ENCODE data around the gene IFITM2. TPM values are rescaled to one million over a fixed set of nuclear protein-coding genes. Genes with fewer than 3 reads are reported as not detected.
A peak's percentile ranks its signal among the peaks of the same experiment; 100 is the strongest.

Gene IFITM2
- total and polyA plus RNA-seq, 2 of the 13 experiments (the other 11 are each of a cell fraction or from before 2014, with no cell fraction given): 13.8 to 267 TPM

GRCh38 chr11:324156-324555, 16.5 kb downstream of the IFITM2 start:
- DNase-seq (ENCODE audit: low spot score) (no peak), ATAC-seq (no peak), FAIRE-seq (no peak)
- Histone ChIP-seq H3K9ac (ENCODE audit: insufficient read depth, low read depth, low read length) (peak overlapping the region; percentile 20; the same call in 1 of the 2 replicates), H3K36me3 (replicated peaks in 1 of 2; ENCODE audit: control insufficient read depth in 1 of 2, insufficient read depth in 2 of 2, low read length in 2 of 2) (no peaks in the 10 kb centered on the region), H2AFZ (ENCODE audit: low read length) (peak overlapping the region; percentile 1), H3K79me2 (ENCODE audit: insufficient read depth, low read length) (peaks cover 10% of the 10 kb centered on the region), H3K4me1 (ENCODE audit: insufficient read depth, low read length) (peaks cover 61% of the 10 kb centered on the region), H3K27me3 (ENCODE audit: control insufficient read depth in 1 of 2, insufficient read depth in 2 of 2, low read length in 2 of 2) (no peaks in the 10 kb centered on the region), H3K9me3 (ENCODE audit: low read length) (no peaks in the 10 kb centered on the region), H4K20me1 (ENCODE audit: insufficient read depth, low read length) (no peaks in the 10 kb centered on the region), H3K4me2 (ENCODE audit: low read depth, low read length) (peak overlapping the region; percentile 69), H3K27ac (ENCODE audit: extremely low read length, insufficient read depth, low read length) (no peak overlapping the region), H3K4me3 (replicated peaks in 1 of 3; ENCODE audit: insufficient read depth in 1 of 3, low read depth in 2 of 3, low read length in 3 of 3) (peak overlapping the region; percentile 7 to 50 (median 36); a peak in 5 of 6 replicates)
- TF ChIP-seq ZNF224 (CRISPR knock-in tag; IDR thresholded peaks at IDR 0.05) (no peak), ZNF724P (CRISPR knock-in tag; IDR thresholded peaks at IDR 0.05; ENCODE audit: borderline replicate concordance) (no peak), ZNF674 (CRISPR knock-in tag; IDR thresholded peaks at IDR 0.05; ENCODE audit: low read depth) (no peak), NFYB (CRISPR knock-in tag; IDR thresholded peaks at IDR 0.05) (no peak), HOXA7 (CRISPR knock-in tag; IDR thresholded peaks at IDR 0.05) (no peak), ZBTB43 (CRISPR knock-in tag; conservative IDR thresholded peaks at IDR 0.05) (no peak), ZNF792 (CRISPR knock-in tag; IDR thresholded peaks at IDR 0.05) (no peak), RFXANK (CRISPR knock-in tag; IDR thresholded peaks at IDR 0.05) (no peak), PRPF4 (IDR thresholded peaks at IDR 0.05; ENCODE audit: low read depth, low read length, poor library complexity, severe bottlenecking) (no peak), ZNF430 (CRISPR knock-in tag; IDR thresholded peaks at IDR 0.05) (no peak), LRRFIP1 (CRISPR knock-in tag; conservative IDR thresholded peaks at IDR 0.05) (no peak), ZNF317 (CRISPR knock-in tag; IDR thresholded peaks at IDR 0.05) (no peak), NR2C2 (CRISPR knock-in tag; IDR thresholded peaks at IDR 0.05; ENCODE audit: borderline replicate concordance) (no peak), CBX1 (IDR thresholded peaks at IDR 0.05; ENCODE audit: low read depth) (no peak), ZNF260 (CRISPR knock-in tag; IDR thresholded peaks at IDR 0.05; ENCODE audit: borderline replicate concordance, low read depth) (no peak), ERF (CRISPR knock-in tag; IDR thresholded peaks at IDR 0.05) (no peak), ZNF441 (CRISPR knock-in tag; IDR thresholded peaks at IDR 0.05; ENCODE audit: borderline replicate concordance) (no peak), ZFP82 (CRISPR knock-in tag; IDR thresholded peaks at IDR 0.05; ENCODE audit: borderline replicate concordance) (no peak), AKNA (CRISPR knock-in tag; IDR thresholded peaks at IDR 0.05; ENCODE audit: borderline replicate concordance) (no peak)
- no TSS peak for BruUV-seq (replicated peaks)
- ChIA-PET CTCF (ENCODE audit: low intra/inter-chr PET ratio, low total read pairs) (no interaction called here), POLR2A (interaction anchor here (1.0 to 6.1 kb wide), 3 partner anchors 24 to 40 kb away, joined by 3 to 85 read pairs (median 5); no protein-coding TSS in a partner anchor)
- in situ Hi-C loops (cut with HindIII; ENCODE audit: extremely low pct_ligation_motif_present, low pct_unique_long_range_greater_than_20kb): no loop called here
- intact Hi-C loops (cut with micrococcal nuclease; ENCODE audit: unreplicated experiment): no loop called here
- 26% methylated on average over 11 of the region's 11 CpGs for WGBS (ENCODE audit: low lambda C conversion rate)

Measured in HepG2 (cell line).